Activated T-cell treated with anti-CD3 and anti-CD28 coated beads for 48 hours (primary cell): Measurements from ENCODE around the gene ST7L.

Source experiments
- DNase-seq: peaks from one replicate; pipeline ENCODE4 v3.0.0-alpha.2; 2020; ENCODE audit warnings: low read depth

Gene ST7L

DNA sequence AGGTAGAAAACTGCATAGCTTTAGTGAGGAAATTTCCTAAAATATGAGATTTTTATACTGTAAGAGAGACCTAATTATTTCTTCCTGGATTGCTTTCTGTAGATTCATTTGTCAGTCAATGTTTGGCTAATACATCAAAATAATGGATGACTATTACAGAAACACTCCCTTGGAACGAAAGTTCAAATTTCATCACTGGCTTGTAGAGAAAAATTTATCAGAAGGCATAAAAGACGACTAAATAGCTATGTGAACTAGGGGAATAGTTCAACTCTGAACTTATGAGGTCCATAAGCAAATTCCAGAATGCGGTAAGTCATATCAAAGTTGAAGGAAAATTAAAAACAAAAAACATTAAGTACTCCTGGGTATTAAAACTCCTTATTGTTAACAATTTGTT, 74.2 kb downstream of the ST7L start:
- no peak for DNase-seq

DNA sequence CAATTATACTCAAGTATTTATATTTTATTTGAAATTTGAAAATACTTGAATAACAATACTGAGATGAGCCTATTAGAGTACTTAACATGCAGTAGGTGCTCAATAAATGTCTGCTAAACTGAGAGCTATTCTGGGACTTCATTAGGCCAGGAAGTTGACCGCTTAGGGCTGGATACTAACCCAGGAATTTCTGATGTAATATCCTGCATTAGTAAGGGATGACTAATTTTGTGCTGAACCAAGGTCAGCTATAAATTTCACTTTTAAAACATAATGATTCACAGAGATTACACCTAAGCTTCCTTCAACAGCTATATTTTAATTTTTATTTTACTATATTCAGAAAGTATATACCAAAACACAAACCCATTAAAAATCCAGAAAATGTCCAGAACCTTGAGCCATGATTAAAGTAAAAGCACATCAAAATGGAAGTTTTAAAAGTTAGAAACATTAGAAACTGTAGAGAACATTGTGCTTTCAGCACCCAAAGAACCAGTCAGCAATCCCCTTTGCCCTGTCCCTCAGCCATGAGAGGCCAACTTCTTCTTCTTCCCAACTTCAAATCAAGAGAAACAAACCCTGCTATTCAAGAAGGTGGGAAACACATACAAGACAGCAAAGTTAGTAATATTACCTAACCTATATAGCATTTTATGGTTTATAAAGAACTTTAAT, 74.8 kb downstream of the ST7L start:
- no peak for DNase-seq

GRCh38 chr1:112542206-112542973, 76.6 kb downstream of the ST7L start:
- no peak for DNase-seq

- no peak for DNase-seq
Measured at GRCh38 chr1:112541299-112541698, 77.6 kb downstream of the ST7L start.

- DNase-seq, result no peak
Measured at GRCh38 chr1:112540226-112540794, 78.6 kb downstream of the ST7L start.

DNA sequence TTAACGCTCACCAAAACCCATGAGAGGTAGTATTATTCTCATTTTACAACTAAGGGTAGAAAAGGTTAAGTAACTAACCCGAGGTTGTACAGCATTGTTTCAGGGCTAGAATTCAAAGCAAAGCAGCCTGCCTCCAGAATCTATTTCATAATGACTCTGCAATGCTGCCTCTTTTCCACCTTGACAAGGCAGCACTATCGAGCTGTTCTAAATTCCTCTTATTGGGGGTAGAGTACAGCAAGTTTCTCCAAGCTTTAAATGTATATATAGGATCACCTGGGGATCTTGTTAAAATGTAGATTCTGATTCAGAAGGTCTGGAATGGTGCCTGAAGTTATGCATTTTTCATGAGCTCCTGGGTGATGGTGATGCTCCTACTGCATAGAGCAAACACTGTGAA, 80.1 kb downstream of the ST7L start:
- no peak for DNase-seq

GRCh38 chr1:112537456-112537855, 81.5 kb downstream of the ST7L start:
- DNase-seq, result no peak

GRCh38 chr1:112536561-112536960, 82.4 kb downstream of the ST7L start:
- no peak for DNase-seq

DNA sequence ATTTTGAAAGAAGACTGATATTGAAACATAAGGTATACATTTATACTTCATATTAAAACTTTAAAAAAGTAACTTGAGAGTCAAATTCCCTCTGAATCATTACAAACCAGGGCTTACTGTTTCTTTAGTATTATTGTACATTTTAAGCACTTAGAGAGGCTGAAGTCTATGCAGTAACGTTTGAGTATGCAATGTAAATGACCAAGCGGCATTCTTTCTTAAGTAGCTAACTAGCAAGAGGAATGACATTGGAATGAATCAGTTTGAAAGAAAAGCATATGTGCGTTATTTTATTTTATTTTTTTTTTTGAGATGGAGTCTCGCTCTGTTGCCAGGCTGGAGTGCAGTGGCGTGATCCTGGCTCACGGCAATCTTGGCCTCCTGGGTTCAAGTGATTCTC, 85.9 kb downstream of the ST7L start:
- no peak for DNase-seq

DNA sequence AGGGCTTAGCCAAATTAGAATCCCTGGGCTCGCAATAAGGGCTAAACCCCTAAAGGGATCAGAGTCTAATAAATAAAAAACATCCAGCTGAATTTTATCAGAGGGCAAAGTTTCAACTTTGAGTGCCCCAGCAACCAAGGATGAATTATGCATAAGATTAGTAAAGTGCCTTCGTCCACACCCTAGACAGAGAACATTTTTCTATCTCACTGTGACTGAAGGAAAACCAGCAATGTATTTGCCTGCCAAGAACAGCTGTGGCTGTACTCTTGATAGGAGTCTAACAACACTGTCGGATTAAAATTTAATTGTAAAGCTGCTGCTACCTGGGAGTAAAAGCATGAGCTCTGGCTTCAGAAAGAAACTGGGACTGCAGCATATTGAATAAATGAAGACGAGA, 86.9 kb downstream of the ST7L start:
- DNase-seq, result no peak

- no peak for DNase-seq
Measured at GRCh38 chr1:112530832-112531231, 88.1 kb downstream of the ST7L start.

- DNase-seq, result no peak
Measured at GRCh38 chr1:112529301-112529700, 89.6 kb downstream of the ST7L start.

DNA sequence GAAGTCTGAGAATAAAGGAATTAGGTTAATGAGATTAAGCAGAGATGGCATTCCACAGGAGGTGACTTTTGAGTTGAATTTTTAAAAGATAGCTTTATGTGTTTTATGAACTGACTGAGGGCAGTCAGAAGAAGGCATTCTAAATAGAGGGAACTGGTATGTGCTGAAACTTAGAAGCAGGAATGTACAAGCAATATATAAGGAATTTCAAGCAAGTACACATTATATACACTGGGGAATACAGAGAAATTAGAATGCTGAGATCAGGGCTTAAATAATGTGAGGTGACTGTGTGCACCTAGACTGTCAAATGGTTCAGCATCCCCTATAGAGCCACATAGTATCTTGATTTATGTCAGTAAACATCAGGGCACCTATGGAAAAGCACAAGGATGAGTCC, 90.9 kb downstream of the ST7L start:
- no peak for DNase-seq

GRCh38 chr1:112527266-112528010, 91.5 kb downstream of the ST7L start:
- no peak for DNase-seq

GRCh38 chr1:112524986-112525385, 94.0 kb downstream of the ST7L start:
- no peak for DNase-seq

DNA sequence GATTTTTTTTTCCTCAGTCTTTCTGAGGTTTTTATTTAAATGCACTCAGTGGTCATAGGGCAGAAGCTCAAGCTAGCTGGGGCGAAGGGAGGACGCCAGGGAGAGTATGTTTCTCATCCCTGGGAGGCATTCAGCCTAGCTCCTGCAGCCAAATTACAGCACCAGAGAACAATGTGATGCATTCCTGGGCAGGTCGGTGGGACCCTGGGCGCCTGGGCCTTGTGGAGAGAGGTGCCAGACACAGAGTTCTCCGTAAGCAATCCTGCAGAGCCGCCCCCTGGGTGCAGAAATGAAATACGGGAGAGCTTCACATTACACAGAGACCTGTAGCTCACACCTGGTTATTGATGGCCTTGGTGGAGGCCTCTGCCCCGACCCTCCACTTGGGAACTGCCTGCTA, 94.7 kb downstream of the ST7L start:
- no peak for DNase-seq

DNA sequence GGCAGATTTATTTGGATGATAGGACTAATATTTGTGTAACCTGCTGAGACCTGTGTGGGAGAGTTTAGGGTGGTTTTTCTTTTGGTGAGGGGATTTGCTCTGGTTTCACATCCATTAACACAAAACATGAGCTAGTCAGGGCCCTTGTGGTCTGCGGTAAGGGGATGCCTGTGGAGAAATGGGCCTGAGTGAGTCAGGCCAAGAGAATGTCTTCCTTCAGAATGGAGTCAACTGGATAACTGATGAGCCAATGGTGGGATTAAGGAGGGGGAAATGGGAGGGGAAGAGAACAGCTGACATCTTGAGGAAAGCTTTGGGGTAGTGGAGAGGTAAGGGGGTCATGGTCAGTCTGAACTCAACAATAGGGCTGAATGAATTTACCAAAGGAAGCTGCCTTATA, 96.3 kb downstream of the ST7L start:
- no peak for DNase-seq

DNA sequence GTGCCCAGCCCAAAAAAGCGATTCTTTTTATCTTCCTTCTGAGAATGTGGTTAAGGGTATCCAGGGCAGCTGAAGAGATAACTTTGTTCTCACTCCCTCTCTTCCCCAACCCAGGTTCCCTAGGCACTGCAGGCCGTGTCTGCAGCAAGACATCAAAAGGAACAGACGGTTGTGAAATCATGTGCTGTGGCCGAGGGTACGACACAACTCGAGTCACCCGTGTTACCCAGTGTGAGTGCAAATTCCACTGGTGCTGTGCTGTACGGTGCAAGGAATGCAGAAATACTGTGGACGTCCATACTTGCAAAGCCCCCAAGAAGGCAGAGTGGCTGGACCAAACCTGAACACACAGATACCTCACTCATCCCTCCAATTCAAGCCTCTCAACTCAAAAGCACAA, 98.8 kb downstream of the ST7L start:
- DNase-seq, result no peak

DNA sequence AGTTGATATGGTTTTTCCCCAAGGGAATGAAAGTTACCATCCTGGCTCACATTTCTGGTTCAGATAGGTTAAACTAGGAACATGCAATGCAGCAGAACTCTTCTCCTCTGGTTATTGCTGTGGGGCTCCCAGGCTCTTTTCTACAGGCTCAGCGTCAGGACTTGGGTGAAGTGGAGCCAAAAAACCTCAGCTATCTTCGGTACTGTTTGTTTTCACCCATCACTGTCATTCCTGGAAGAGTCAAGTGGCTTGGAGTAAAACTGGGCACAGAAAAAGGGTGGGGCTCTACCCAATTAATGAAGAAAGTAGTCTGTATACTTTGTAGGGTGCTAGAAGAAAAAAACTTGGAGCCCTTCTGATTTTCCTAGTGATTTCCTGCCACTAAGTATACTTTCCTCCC, 100.8 kb downstream of the ST7L start:
- no peak for DNase-seq

GRCh38 chr1:112517646-112518045, 101.3 kb downstream of the ST7L start:
- DNase-seq, result no peak

GRCh38 chr1:112517231-112517630, 101.7 kb downstream of the ST7L start:
- no peak for DNase-seq

- no peak for DNase-seq
Measured at GRCh38 chr1:112516141-112516540, 102.8 kb downstream of the ST7L start.
